ENCODE measurements around the gene LAMTOR1.

Gene LAMTOR1

DNA sequence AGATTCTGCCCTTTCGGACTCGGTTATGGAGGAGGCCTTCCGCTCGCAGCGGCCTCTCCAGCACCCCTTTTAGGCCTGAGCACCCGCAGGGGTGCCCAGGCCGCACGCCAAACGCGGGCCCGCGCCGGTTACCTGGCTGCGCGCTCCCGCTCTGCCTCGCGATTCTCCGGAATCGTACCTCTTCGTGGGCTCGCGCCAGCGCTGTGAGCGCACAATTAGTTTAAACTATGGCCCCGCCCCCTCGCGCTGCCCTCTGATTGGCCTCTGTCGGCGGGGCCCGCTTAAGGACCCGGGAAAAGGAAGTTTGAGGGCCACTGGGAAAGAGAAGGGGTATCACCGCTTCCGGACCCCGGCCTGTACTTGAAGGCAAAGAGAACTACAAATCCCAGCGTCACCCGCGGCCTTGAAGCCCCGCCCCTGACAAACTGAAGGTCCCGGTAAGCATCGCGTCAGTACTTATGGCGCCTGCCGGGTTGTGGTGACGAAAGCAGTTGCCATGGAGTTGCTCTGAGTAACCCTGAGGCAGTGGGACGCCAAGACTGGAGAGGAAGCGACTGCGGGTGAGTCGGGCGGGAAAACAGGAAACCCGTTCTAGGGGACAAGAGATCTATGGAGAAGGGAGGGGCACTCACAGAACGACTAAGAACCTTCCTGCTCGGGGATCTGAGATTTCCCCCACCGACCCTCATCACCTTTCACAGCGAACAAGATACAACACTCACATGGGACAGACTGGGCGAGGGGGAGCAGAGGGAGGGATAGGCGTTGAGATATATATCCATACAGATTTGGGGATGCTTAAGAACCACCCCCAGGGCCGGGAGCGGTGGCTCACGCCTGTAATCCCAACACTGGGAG, 22.5 kb downstream of the LAMTOR1 start, which contains the start of the genes LRRC51 and NUMA1:
Gene LRRC51, plus strand, starts transcription at position 525 of the 858 bp plus-strand sequence. CDS start 8,234 bp downstream, outside the sequence.
Gene NUMA1, minus strand, starts transcription at position 217 of the 858 bp plus-strand sequence. CDS start 44,599 bp downstream, outside the sequence.
- DNase-seq: peak; percentile 100

DNA sequence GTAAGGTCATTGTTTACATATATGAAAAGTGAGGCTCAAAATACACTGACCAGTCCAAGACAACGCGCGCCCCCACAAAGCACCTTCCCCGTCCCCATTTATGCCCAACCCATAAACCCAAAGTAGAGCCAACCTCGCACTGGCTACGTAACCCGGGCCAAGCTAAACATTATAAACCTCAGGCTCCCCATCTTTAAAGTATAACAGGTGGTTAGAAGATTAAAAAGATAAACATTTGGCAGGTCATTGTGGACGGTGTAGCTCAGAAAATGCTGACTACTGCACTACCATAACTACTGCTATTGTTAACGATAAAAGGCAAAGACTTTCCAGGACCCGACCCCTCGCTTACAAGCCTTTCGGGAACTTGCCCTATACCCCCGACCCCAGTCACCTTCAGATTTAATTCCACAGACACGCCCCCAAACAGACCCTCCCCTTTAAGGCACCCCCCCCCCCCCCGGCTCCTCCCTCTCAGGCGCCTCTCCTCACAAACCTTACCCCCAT, 23.2 kb downstream of the LAMTOR1 start:
- no peak for DNase-seq

DNA sequence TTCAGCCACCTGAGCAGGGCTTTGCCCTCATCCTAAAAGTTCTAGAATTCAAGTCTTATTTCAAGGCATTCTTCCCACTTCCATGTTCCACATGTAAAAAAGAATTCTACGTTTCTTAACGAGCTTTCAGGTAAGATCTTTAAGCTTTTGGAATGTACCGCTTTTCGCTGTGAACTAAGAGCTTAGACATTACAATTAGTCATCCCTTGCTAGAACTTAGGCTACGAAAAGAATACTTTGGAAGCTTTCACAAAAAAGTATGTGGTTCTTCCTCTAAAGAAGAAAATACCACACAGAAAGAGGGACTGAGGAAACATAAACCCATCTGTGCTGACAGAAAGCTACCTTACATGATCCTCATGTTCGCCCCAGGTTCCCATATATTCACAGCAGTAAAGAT, 24.6 kb downstream of the LAMTOR1 start:
- no peak for DNase-seq

DNA sequence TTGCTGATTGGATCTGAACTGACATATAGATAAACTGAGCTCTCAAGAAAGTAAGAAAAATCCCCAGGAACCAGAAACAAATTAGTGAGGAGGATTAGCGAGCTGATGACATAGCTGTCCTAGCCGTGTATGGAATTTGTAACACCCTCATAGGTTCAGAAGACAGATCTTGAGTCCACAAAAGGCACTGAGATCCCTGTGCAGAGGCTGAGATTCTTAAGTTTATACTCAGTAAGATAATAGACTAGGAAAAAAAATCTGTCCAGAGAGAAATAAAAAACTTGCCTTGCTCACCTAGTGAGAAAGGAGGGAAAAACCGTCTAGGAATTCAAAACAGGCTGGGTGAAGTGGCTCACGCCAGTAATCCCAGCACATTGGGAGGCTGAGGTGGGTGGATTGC, 27.3 kb downstream of the LAMTOR1 start:
- DNase-seq: no peak

DNA sequence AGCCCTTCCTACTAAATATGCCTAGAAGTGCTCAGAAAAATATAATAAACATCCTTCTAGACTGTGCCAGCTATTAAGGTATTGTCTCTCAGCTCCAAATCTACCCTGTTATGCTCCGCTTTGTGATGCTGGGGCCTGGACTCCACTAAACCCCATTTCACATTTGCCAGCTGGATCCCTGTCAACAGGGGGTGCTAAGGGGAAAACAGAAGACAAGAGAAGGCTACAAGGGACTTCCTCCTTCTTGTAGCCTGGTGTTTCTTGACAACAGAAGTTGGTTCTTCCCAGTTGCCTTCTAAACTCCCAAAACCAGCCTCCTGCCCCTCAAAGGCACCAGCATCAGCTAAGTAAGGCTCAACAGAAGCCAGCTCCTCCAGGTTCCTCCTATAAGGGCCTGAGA, 28.0 kb downstream of the LAMTOR1 start:
- DNase-seq: no peak

DNA sequence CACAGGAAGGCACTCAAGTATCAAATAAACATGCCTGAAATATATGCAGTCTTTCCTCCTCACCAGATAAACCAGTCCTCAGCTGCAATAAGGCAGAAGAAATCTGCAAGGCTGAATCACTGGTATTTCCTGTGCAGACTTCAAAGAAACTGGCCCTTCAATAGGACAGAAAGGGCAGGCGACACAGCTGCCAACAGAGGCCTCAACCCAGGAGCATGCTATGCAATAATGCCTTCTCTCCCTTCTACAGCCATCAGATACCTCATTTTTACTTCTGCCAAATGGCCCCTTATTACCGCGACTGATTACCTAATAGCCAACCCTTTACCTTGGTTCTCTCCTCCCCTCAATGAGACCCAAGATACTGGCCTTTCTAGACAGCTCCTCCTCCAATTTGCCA, 30.7 kb downstream of the LAMTOR1 start:
- no peak for DNase-seq

DNA sequence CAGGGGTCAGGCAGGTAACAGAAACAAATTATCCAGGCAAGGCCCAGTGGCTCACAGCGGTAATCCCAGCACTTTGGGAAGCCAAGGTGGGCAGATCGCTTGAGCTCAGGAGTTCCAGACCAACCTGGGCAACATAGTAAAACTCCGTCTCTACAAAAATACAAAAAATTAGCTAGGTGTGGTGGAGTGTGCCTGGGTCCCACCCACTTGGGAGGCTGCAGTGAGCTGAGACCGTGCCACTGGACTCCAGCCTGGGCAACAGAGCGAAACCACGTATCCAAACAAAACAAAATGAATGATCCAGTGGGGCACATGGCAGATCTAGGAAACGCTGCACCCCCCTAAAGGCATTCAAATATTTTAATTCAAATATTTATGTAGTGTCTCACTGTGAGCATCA, 32.6 kb downstream of the LAMTOR1 start:
- no peak for DNase-seq

DNA sequence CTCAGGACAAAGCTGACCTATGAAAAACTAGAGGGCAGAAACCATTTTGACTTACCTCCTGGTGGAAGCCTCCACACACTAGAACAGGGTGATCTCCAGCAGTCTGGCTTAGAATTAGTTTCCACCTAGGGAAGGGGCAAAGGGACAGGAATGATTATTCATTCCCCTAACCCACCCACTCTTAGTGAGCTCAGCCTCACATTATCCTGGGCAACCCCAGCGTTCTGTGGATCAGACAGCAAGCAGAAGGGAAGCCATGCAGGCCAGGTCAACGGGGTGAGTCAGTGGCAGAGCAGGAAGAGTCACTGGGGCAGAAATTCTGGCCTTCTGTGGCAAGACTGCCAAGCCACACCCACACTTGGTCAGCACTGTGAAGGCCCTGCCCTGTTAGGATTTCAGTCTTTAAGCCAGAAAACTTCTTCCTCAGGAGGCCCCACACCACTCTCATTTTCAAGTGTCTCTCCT, 33.3 kb downstream of the LAMTOR1 start:
- no peak for DNase-seq

DNA sequence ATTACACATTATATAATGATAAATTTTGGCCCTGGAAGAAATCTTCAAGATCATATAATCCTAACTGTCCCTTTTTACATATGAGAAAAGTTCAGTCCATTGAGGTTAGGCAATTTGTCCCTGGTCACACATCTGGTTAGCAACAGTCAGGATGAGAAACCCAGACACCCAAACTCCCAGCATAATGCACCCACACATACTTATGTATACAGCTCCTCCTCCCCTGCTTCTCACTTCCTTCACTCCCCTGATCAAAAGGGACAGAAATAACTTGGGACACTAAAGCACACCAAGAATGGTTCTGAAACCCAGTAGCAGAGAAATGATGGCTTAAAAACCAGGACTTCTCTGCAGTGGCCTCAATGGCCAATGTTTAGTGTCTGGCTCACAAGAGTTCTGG, 33.9 kb downstream of the LAMTOR1 start:
- DNase-seq: no peak

DNA sequence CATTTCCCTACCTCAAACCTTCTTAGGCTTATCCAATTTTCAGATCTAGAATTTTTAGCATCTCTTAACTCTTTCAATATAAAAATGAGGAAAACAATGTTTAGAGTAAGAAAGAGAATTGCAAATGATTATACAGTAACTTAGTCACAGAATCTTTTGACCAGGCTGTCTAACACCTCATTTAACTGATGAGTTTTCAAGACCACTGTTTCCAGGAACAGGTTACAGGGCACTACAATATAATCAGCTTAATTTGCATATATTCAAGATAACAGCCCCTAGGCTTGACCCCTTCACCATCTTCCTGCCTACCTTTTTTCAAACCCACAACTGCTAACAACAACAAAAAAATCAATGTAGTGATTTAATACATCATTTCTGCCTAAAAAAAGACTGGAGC, 35.4 kb downstream of the LAMTOR1 start:
- DNase-seq: no peak

DNA sequence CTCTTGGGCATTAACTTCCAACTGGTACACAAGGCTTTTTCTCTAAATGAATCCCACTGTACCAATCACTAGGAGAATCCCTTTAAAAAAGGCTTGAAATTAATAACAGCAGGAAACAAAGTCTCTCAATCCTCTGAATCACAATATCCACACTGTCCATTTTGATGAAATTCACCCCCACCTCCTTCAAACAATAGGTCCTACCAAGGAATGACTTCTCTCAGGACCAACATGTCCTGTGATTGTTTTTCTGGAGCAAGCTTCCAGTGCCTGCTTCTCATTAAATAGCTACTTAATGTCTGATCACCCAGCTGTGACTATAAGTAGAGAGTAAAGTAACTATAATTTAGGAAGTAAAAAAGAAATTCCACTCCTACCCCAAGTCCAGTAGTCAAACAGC, 35.8 kb downstream of the LAMTOR1 start:
- no peak for DNase-seq

DNA sequence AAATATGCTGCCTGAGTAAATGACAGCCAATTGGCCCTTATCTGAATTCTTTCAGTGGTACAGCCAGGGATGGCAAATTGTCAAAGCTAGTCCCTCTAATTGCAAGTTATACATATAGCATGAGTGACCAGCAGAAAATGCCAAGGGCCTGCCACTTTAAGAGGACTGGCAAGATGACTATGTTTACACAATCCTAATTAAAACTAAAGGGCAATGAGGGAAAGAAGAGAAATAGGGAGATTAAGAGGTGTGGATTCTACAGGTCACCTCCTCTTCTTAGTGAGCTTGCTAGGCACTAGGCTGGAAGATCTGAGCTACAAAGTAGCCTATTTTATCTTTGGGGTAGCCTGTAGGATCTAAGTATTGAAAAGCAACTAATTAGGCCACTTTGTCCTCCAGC, 36.2 kb downstream of the LAMTOR1 start:
- no peak for DNase-seq

DNA sequence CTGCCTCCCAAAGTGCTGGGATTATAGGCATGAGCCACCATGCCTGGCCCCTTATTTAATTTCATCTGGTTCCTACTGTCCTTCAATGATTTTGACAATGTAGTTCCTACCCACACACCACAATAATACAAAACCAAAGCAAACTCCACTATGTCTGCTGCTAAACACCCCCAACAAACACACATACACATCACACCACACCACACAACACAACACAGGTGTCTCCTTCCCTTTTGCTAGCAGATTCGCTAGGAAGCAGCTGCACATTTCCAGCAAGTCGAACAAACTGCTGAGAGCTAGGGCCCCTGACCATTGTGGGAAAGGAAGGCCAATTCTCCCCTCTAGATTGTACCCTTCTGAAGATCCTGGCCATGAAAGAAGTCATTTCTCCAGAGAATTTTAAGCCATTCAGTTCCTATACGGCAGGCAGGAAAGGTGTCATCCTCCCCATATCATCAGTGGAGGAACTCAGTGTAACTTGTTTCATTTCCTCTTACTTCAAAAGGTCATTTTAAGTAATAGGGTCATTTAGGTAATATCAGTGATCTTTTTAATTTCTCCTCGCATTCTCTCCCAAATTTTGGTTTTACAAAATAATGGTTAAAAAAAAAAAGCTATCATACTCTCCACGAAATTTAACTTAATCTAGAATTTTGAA, 41.2 kb downstream of the LAMTOR1 start:
- DNase-seq: no peak

DNA sequence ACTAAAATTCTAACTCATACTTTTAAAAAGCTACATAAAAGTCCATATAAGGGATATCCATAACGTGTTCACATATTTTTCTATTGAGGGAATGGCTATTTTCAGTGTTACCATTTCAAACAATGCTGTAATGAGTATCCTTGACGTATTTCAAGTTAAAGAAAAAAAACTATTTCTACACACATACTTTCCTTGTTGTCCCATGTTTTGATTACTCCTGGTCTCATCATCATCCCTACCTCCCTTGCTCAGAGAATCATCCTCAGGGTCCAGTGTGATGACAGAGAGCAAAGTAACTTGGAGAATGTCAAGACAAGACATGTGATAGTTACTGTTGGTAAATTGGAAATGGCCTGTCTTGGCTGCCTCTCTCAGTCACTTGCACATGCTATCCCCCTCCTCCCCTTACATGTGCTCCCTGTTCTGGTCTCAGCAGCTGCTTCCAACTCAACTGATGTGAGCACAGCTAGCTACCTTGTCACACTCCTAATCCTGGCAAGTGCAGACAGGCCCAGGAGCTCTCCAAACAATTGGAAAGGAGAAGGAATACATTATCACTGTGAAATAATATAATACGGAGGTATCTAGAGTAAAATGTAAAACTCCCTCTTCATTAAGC, 44.6 kb downstream of the LAMTOR1 start:
- peak; percentile 93 for DNase-seq

DNA sequence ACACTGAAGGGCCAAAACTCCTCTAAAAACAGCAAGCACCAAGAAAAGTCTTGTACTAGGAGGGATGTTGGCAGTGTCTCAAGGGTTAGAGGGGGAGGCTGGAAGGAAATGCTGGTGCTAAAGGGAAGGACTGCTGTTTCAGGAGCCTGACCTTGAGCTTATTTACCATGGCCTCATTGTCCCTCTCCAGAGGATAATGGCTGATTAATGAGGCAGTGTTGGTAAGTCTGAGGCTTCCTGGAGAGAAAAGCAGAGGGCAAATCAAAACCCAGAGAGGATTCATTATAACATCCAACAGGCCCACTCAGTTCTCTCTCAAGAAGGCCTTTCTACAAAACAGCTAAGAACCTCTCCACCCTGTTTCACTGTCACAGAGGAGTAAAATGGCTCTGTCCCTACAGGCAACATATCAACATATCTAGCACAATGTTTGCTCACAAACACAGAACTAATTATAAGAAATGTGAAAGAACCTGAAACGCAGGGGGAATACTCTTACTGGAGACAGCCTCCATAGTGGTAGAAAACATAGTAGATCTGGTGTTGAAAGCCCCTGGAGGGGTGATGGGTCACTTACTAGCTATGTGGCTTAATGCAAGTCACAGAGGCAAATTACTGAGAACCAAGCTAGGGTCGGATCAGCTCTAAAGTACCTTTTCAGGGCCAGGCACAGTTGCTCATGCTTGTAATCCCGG, 54.2 kb downstream of the LAMTOR1 start:
- DNase-seq: no peak

All from NCI-H1105 treated with DMSO at 0.1 percent for 48 hours (cell line).